Prostate gland (tissue), 2 donors: Measurements from ENCODE around the gene IFRD2. TPM values are rescaled to one million over a fixed set of nuclear protein-coding genes. Genes with fewer than 3 reads are reported as not detected.
A peak's percentile ranks its signal among the peaks of the same experiment; 100 is the strongest.

Experiments
- DNase-seq: peaks from one replicate; pipeline ENCODE4 v3.0.0-alpha.2; 2019; ENCODE audit warnings: low spot score
- H3K27ac ChIP-seq, 2 donors: fragments of 200-600 bp; sonication (generic); 2 replicates each; pipeline ENCODE4 v1.5.1; 2017 to 2019
- H3K27me3 ChIP-seq: fragments of 200-600 bp; sonication (generic); replicated peaks from 2 replicates; pipeline ENCODE4 v1.5.1; 2019; ENCODE audit not compliant: insufficient read depth
- H3K36me3 ChIP-seq, 2 donors: fragments of 200-600 bp; sonication (generic); 1 replicate in 1 of 2; 2 replicates in 1 of 2; pipeline versions ENCODE4 v1.5.1 to v1.8.1; 2017 to 2019
- H3K4me1 ChIP-seq: fragments of 200-600 bp; sonication (generic); replicated peaks from 2 replicates; pipeline ENCODE4 v1.5.1; 2019
- H3K4me3 ChIP-seq, 2 donors: fragments of 200-600 bp; sonication (generic); 2 replicates each; pipeline ENCODE4 v1.5.1; 2017 to 2019
- H3K9me3 ChIP-seq: fragments of 200-600 bp; sonication (generic); 2 replicates; pipeline ENCODE4 v1.5.1; 2017
- CTCF ChIP-seq, 4 experiments: fragments of 200-600 bp in 2 of 4; fragments of 450-650 bp in 2 of 4; sonication (generic) in 2 of 4; IDR thresholded peaks; 1 replicate in 3 of 4; 2 replicates in 1 of 4; pipeline ENCODE4 v1.5.1; 2016 to 2019; ENCODE audit warnings: antibody characterized with exemption in 4 of 4, mild to moderate bottlenecking in 2 of 4, moderate library complexity in 2 of 4
- POLR2A ChIP-seq: fragments of 450-650 bp; IDR thresholded peaks from one replicate; pipeline ENCODE4 v1.6.1; 2016; ENCODE audit warnings: antibody characterized with exemption, mild to moderate bottlenecking
- POLR2AphosphoS5 ChIP-seq: sonication (generic); formaldehyde crosslinking; IDR thresholded peaks from one replicate; pipeline ENCODE4 v1.6.1; 2017; ENCODE audit warnings: antibody characterized with exemption
- WGBS: methylation state at CpG from one replicate; pipeline ENCODE4 v1.1.5; 2018; 5-methylcytosine and 5-hydroxymethylcytosine counted together
- intact Hi-C: fragments of 100-400 bp; cut with DNase I; formaldehyde crosslinking; loops from one replicate; pipeline ENCODE4 v1.14.2; 2022
- total RNA-seq, 2 donors: library from RNA; depleted of rRNA; stranded (reverse); fragments of >200 nt; gene quantifications; one replicate each; pipeline ENCODE4 v1.1.0, GENCODE V29; 2016

Gene IFRD2
- total RNA-seq, 2 donors from 2014 or later, result 93.0 to 99.9 TPM

- H3K4me1 ChIP-seq, result peaks cover 9% of the 10 kb centered on the region
- no peaks in the 10 kb centered on the region for H3K9me3 ChIP-seq
- no peak for DNase-seq
- WGBS, result 44% methylated on average over 4 of the region's 4 CpGs
- peaks cover 8 to 13% of the 10 kb centered on the region in 2 donors for H3K36me3 ChIP-seq
- peak overlapping the region in 1 of 2 donors; percentile 77 for H3K27ac ChIP-seq
- no peaks in the 10 kb centered on the region for H3K27me3 ChIP-seq
- intact Hi-C loops, result no loop called here
- TF ChIP-seq POLR2AphosphoS5, result no peak
- no peak for TF ChIP-seq POLR2A
- no peak for TF ChIP-seq CTCF (IDR thresholded peaks at IDR 0.05)
- H3K4me3 ChIP-seq, result peak overlapping the region; percentile 96 to 99
Observed at GRCh38 chr3:50327129-50327528, 34.9 kb upstream of the IFRD2 start.

GRCh38 chr3:50326182-50326541 is 33.9 kb upstream of the IFRD2 start:
- Histone ChIP-seq H3K27me3 (no peaks in the 10 kb centered on the region), H3K36me3 (peaks cover under 1 to 13% of the 10 kb centered on the region in 2 donors), H3K4me3 (no peak overlapping the region), H3K27ac (no peak overlapping the region), H3K4me1 (peaks cover 9% of the 10 kb centered on the region), H3K9me3 (no peaks in the 10 kb centered on the region)
- TF ChIP-seq POLR2AphosphoS5 (no peak), CTCF (IDR thresholded peaks at IDR 0.05) (no peak), POLR2A (no peak)
- DNase-seq, result no peak
- intact Hi-C loops, result no loop called here
- WGBS, result 79% methylated on average over 8 of the region's 8 CpGs

GRCh38 chr3:50325497-50326181 is 33.4 kb upstream of the IFRD2 start:
- Histone ChIP-seq H3K4me3 (no peak overlapping the region), H3K27ac (no peak overlapping the region), H3K4me1 (peaks cover 9% of the 10 kb centered on the region), H3K9me3 (no peaks in the 10 kb centered on the region), H3K27me3 (no peaks in the 10 kb centered on the region), H3K36me3 (peaks cover 0 to 11% of the 10 kb centered on the region in 2 donors)
- intact Hi-C loops, result no loop called here
- 86% methylated on average over 11 of the region's 11 CpGs for WGBS
- no peak for DNase-seq
- TF ChIP-seq POLR2A, result no peak
- no peak for TF ChIP-seq CTCF (IDR thresholded peaks at IDR 0.05)

- Histone ChIP-seq H3K9me3 (no peaks in the 10 kb centered on the region), H3K36me3 (peaks cover 0 to 6% of the 10 kb centered on the region in 2 donors), H3K27me3 (no peaks in the 10 kb centered on the region), H3K27ac (peak overlapping the region in 1 of 2 donors; percentile 95), H3K4me3 (no peak overlapping the region), H3K4me1 (peaks cover 14% of the 10 kb centered on the region)
- no peak for DNase-seq
- intact Hi-C loops, result no loop called here
- TF ChIP-seq POLR2A, result no peak
- TF ChIP-seq POLR2AphosphoS5, result no peak
- TF ChIP-seq CTCF (IDR thresholded peaks at IDR 0.05), result no peak
- 85% methylated on average over 2 of the region's 2 CpGs for WGBS
Observed at GRCh38 chr3:50325113-50325480, 32.9 kb upstream of the IFRD2 start.
